Ascending aorta (tissue), 2 donors: Measurements from ENCODE around the gene CAST. TPM values are rescaled to one million over a fixed set of nuclear protein-coding genes. Genes with fewer than 3 reads are reported as not detected.
A peak's percentile ranks its signal among the peaks of the same experiment; 100 is the strongest.
"Not testable (repeated sequence)": the region's sequence is repeated elsewhere in the genome, so short reads cannot be mapped to it uniquely, and the experiment has no call there.

Source experiments
- DNase-seq, 2 donors: peaks; one replicate each; pipeline ENCODE4 v3.0.0-alpha.2; 2019; ENCODE audit warnings: low spot score in 2 of 2
- H3K27ac ChIP-seq, 2 donors: fragments of 200-600 bp; sonication (generic); one replicate each; pipeline ENCODE4 v1.5.1; 2016 to 2017; ENCODE audit warnings: mild to moderate bottlenecking in 1 of 2
- H3K27me3 ChIP-seq: fragments of 200-600 bp; sonication (generic); one replicate; pipeline ENCODE4 v1.5.1; 2017
- H3K36me3 ChIP-seq, 2 donors: fragments of 200-600 bp; sonication (generic); one replicate each; pipeline ENCODE4 v1.5.1; 2016
- H3K4me1 ChIP-seq, 2 donors: fragments of 200-600 bp; sonication (generic); one replicate each; pipeline ENCODE4 v1.5.1; 2016 to 2017; ENCODE audit warnings: mild to moderate bottlenecking in 1 of 2
- H3K4me3 ChIP-seq, 2 donors: fragments of 200-600 bp; sonication (generic); one replicate each; pipeline ENCODE4 v1.5.1; 2016 to 2017; ENCODE audit warnings: mild to moderate bottlenecking in 1 of 2
- H3K9me3 ChIP-seq, 2 donors: fragments of 200-600 bp; sonication (generic); one replicate each; pipeline ENCODE4 v1.5.1; 2016
- CTCF ChIP-seq, 3 experiments: fragments of 200-600 bp in 2 of 3; fragments of 450-650 bp in 1 of 3; sonication (generic) in 2 of 3; IDR thresholded peaks; one replicate each; pipeline ENCODE4 v1.5.1; 2016 to 2019; ENCODE audit warnings: antibody characterized with exemption in 3 of 3, mild to moderate bottlenecking in 1 of 3, moderate library complexity in 1 of 3
- intact Hi-C: fragments of 100-400 bp; cut with DNase I; formaldehyde crosslinking; loops from one replicate; pipeline ENCODE4 v1.15.1; 2023
- total RNA-seq: library from RNA; depleted of rRNA; stranded (reverse); fragments of >200 nt; gene quantifications from one replicate; pipeline ENCODE4 v1.1.0, GENCODE V29; 2016

Gene CAST
- total RNA-seq, 1 donor from 2014 or later, result 266 TPM

- Histone ChIP-seq H3K36me3 (peaks cover 84 to 96% of the 10 kb centered on the region in 2 donors), H3K4me3 (no peak overlapping the region), H3K27ac (peak overlapping the region in 1 of 2 donors; percentile 58), H3K4me1 (no peaks in the 10 kb centered on the region), H3K9me3 (no peaks in the 10 kb centered on the region), H3K27me3 (no peaks in the 10 kb centered on the region)
- no peak for DNase-seq
- no peak for TF ChIP-seq CTCF (IDR thresholded peaks at IDR 0.05)
- intact Hi-C loops, result no loop called here
These were observed 80.4 kb downstream of the CAST start for GRCh38 chr5:96742538-96742937.

GRCh38 chr5:96743065-96743768 is 81.0 kb downstream of the CAST start:
- no peak for TF ChIP-seq CTCF (IDR thresholded peaks at IDR 0.05)
- Histone ChIP-seq H3K27me3 (no peaks in the 10 kb centered on the region), H3K9me3 (no peaks in the 10 kb centered on the region), H3K27ac (peak overlapping the region; percentile 47 to 58), H3K4me3 (no peak overlapping the region), H3K4me1 (no peaks in the 10 kb centered on the region), H3K36me3 (peaks cover 86 to 97% of the 10 kb centered on the region in 2 donors)
- DNase-seq, result no peak
- intact Hi-C loops, result no loop called here

- Histone ChIP-seq H3K36me3 (peaks cover 89 to 96% of the 10 kb centered on the region in 2 donors), H3K4me1 (no peaks in the 10 kb centered on the region), H3K27ac (peak overlapping the region; percentile 47 to 58), H3K4me3 (no peak overlapping the region), H3K27me3 (no peaks in the 10 kb centered on the region), H3K9me3 (no peaks in the 10 kb centered on the region)
- DNase-seq, result no peak
- TF ChIP-seq CTCF (IDR thresholded peaks at IDR 0.05), result no peak
- intact Hi-C loops, result no loop called here
These were observed 81.6 kb downstream of the CAST start for GRCh38 chr5:96743805-96744204.

GRCh38 chr5:96744218-96744617 is 82.0 kb downstream of the CAST start:
- H3K4me1 ChIP-seq, H3K27ac ChIP-seq, H3K4me3 ChIP-seq, intact Hi-C loops, H3K9me3 ChIP-seq, H3K27me3 ChIP-seq, DNase-seq: not testable (repeated sequence)
- peaks cover 89 to 96% of the 10 kb centered on the region in 2 donors for H3K36me3 ChIP-seq

- no peak overlapping the region for H3K4me3 ChIP-seq
- H3K4me1 ChIP-seq, result no peaks in the 10 kb centered on the region
- no peak for TF ChIP-seq CTCF (IDR thresholded peaks at IDR 0.05)
- H3K27ac ChIP-seq, result no peak overlapping the region
- peaks cover 89 to 98% of the 10 kb centered on the region in 2 donors for H3K36me3 ChIP-seq
- no peaks in the 10 kb centered on the region for H3K9me3 ChIP-seq
- intact Hi-C loops, result loop anchor here (5.0 kb wide), 1 partner anchor 133 kb away; no protein-coding TSS in a partner anchor
- H3K27me3 ChIP-seq, result no peaks in the 10 kb centered on the region
- DNase-seq, result no peak
These were observed 82.8 kb downstream of the CAST start for GRCh38 chr5:96745025-96745424.

- Histone ChIP-seq H3K4me3 (no peak overlapping the region), H3K27ac (peak overlapping the region in 1 of 2 donors; percentile 25), H3K9me3 (no peaks in the 10 kb centered on the region), H3K36me3 (peaks cover 84 to 98% of the 10 kb centered on the region in 2 donors), H3K4me1 (no peaks in the 10 kb centered on the region), H3K27me3 (no peaks in the 10 kb centered on the region)
- no peak for TF ChIP-seq CTCF (IDR thresholded peaks at IDR 0.05)
- DNase-seq, result no peak
- intact Hi-C loops, result loop anchor here (5.0 kb wide), 1 partner anchor 134 kb away; no protein-coding TSS in a partner anchor
These were observed 83.8 kb downstream of the CAST start for GRCh38 chr5:96745844-96746531.
